Right ventricle myocardium superior (tissue), 1 donor: ENCODE results near the gene CCBE1. TPM values are rescaled to one million over a fixed set of nuclear protein-coding genes. Genes with fewer than 3 reads are reported as not detected.
"Not testable (repeated sequence)": the region's sequence is repeated elsewhere in the genome, so short reads cannot be mapped to it uniquely, and the experiment has no call there.

Experiments used
- ATAC-seq: fragments of 200-7000 bp; cut with Tn5 transposase; one replicate; pipeline ENCODE4 v1.9.1; 2020; ENCODE audit warnings: mild to moderate bottlenecking; ENCODE audit not compliant: poor library complexity
- DNase-seq: peaks from one replicate; pipeline ENCODE4 v3.0.0-alpha.2; 2020
- intact Hi-C: fragments of 100-400 bp; cut with DNase I; formaldehyde crosslinking; loops from one replicate; pipeline ENCODE4 v1.11.2; 2022
- total RNA-seq: library from RNA; stranded (reverse); fragmentation: NEBNext Ultra II Directional; extraction: Animal tissue kit (Norgen Biotek cat#: 25700); gene quantifications from one replicate; pipeline ENCODE4 v1.2.1, GENCODE V29; 2021
- donor health status: DM: no; HTN: yes; CAD: no; lungs with severe emphysema.

Gene CCBE1
- total RNA-seq, 1 donor from 2014 or later, result 3.9 TPM

GRCh38 chr18:59718464-59719157, 21.4 kb upstream of the CCBE1 start:
- DNase-seq, result no peak
- ATAC-seq, result no peak
- intact Hi-C loops, result no loop called here

- DNase-seq (no peak), ATAC-seq (no peak)
- intact Hi-C loops, result no loop called here
These were observed 20.9 kb upstream of the CCBE1 start for GRCh38 chr18:59718108-59718463.

GRCh38 chr18:59717291-59717690, 20.1 kb upstream of the CCBE1 start:
- intact Hi-C loops, result no loop called here
- no peak for DNase-seq
- no peak for ATAC-seq

GRCh38 chr18:59715966-59716369, 18.7 kb upstream of the CCBE1 start:
- intact Hi-C loops, result no loop called here
- no peak for ATAC-seq
- DNase-seq, result no peak

- ATAC-seq (no peak), DNase-seq (no peak)
- intact Hi-C loops, result no loop called here
These were observed 18.2 kb upstream of the CCBE1 start for GRCh38 chr18:59715445-59715844.

- DNase-seq, intact Hi-C loops, ATAC-seq: not testable (repeated sequence)
These were observed 16.9 kb upstream of the CCBE1 start for GRCh38 chr18:59714096-59714495.

GRCh38 chr18:59712311-59712710, 15.1 kb upstream of the CCBE1 start:
- ATAC-seq (no peak), DNase-seq (no peak)
- intact Hi-C loops, result no loop called here

GRCh38 chr18:59708988-59709387, 11.8 kb upstream of the CCBE1 start:
- ATAC-seq (no peak), DNase-seq (no peak)
- intact Hi-C loops, result no loop called here

GRCh38 chr18:59707306-59707705, 10.1 kb upstream of the CCBE1 start:
- DNase-seq, result no peak
- intact Hi-C loops, result no loop called here
- no peak for ATAC-seq

- DNase-seq (no peak), ATAC-seq (no peak)
These were observed 9.3 kb upstream of the CCBE1 start for GRCh38 chr18:59706499-59706898.

GRCh38 chr18:59705145-59705544, 7.9 kb upstream of the CCBE1 start:
- intact Hi-C loops, result no loop called here
- DNase-seq, result no peak
- ATAC-seq, result no peak

More at GRCh38 chr18:59706499-59706898, 9.3 kb upstream of the CCBE1 start:
- intact Hi-C loops, result no loop called here

GRCh38 chr18:59704146-59704545, 6.9 kb upstream of the CCBE1 start:
- ATAC-seq, result no peak
- no peak for DNase-seq
- intact Hi-C loops, result no loop called here

GRCh38 chr18:59701272-59701671, 4.0 kb upstream of the CCBE1 start:
- intact Hi-C loops, result no loop called here
- DNase-seq, result no peak

GRCh38 chr18:59700535-59700967, 3.3 kb upstream of the CCBE1 start:
- no peak for ATAC-seq
- intact Hi-C loops, result no loop called here
- DNase-seq, result no peak

More at GRCh38 chr18:59701272-59701671, 4.0 kb upstream of the CCBE1 start:
- no peak for ATAC-seq

- intact Hi-C loops, result no loop called here
- no peak for ATAC-seq
These were observed 2.7 kb upstream of the CCBE1 start for GRCh38 chr18:59699750-59700534.

GRCh38 chr18:59699061-59699460, 1.8 kb upstream of the CCBE1 start:
- intact Hi-C loops, result no loop called here
- ATAC-seq, result no peak

More at GRCh38 chr18:59699750-59700534, 2.7 kb upstream of the CCBE1 start:
- DNase-seq, result no peak

GRCh38 chr18:59696311-59697235, 650 bp downstream of the CCBE1 start:
- ATAC-seq, result peak; percentile 55
- DNase-seq, result no peak
- intact Hi-C loops, result no loop called here

More at GRCh38 chr18:59699061-59699460, 1.8 kb upstream of the CCBE1 start:
- DNase-seq, result no peak

- DNase-seq (no peak), ATAC-seq (no peak)
- intact Hi-C loops, result no loop called here
These were observed 1.7 kb downstream of the CCBE1 start for GRCh38 chr18:59695551-59695950.

GRCh38 chr18:59694824-59695223, 2.4 kb downstream of the CCBE1 start:
- no peak for ATAC-seq
- no peak for DNase-seq
- intact Hi-C loops, result no loop called here
